HCEC 1CT (cell line): ENCODE data around the gene PGRMC1.
"Not testable (repeated sequence)": the region's sequence is repeated elsewhere in the genome, so short reads cannot be mapped to it uniquely, and the experiment has no call there.

ENCODE experiments used
- DNase-seq: peaks from one replicate; pipeline ENCODE4 v3.0.0-alpha.2; 2017

PGRMC1 gene

DNA sequence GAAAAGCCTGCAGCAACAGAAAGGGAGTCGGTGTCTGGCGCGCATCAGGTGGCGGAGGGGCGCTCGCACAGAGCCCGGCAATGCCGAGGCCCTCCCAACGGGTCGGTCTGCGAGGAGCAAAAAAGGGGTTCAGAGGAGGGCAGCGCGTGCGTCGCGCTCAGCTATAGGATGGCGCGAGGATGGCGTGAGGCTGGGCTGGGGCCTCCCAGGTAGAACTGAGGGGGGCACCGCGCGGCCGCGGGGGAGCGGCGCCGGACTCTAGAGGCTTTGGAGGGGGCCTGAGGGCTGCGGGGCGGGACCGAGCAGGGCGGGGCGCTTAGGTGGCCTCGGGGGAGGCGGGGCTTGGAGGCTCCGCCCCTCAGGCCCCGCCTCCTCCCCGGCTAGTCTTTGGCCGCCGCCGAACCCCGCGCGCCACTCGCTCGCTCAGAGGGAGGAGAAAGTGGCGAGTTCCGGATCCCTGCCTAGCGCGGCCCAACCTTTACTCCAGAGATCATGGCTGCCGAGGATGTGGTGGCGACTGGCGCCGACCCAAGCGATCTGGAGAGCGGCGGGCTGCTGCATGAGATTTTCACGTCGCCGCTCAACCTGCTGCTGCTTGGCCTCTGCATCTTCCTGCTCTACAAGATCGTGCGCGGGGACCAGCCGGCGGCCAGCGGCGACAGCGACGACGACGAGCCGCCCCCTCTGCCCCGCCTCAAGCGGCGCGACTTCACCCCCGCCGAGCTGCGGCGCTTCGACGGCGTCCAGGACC lies at the start of gene PGRMC1:
TSS of gene PGRMC1 (plus strand) at position 414 of the 751 bp plus-strand sequence. CDS start at position 493, 79 bp downstream.
- DNase-seq: peak; percentile 68

DNA sequence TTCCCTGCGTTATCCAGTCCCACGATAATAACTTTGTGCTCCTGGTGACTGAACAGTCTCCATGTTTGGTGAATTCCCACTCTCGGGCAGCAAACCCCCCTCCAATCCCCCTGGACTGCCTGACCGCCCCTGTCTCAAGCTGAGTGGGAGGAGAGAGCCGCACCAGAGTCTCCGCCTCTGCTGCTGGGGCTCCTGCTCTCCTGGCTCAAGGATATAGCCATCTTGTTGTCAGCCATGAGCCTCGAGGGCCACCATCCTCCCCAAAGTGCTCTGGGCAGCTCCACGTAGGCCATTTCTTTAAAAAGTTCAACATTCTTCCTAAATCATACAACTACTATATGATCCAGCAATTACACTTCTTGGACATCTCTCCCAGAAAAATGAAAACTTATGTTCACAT lies 49.3 kb upstream of the PGRMC1 start:
- DNase-seq: no peak

- no peak for DNase-seq
Measured at GRCh38 chrX:119187298-119187697, 48.8 kb upstream of the PGRMC1 start.

DNA sequence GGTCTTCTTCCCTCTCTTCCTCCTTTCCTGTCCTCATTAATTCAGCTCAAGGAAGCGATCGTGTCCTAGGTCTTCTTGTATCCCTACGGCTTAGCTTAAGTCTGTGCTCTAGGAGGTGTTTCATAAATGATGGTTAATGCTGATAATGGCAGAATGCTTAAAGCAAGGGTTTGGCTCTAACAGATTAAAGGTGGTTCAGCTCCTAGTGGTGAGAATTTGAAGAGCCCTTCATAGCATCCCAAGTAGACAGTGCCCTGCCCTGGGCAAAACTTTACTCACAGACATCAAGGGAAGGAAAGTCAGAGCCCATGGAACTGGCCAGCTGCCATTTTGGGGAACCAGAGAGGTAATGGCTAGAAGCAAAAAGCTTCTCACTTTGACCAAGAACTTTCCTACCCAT lies 47.0 kb upstream of the PGRMC1 start:
- no peak for DNase-seq

- DNase-seq: peak; percentile 1
Measured at GRCh38 chrX:119189595-119189994, 46.5 kb upstream of the PGRMC1 start.

DNA sequence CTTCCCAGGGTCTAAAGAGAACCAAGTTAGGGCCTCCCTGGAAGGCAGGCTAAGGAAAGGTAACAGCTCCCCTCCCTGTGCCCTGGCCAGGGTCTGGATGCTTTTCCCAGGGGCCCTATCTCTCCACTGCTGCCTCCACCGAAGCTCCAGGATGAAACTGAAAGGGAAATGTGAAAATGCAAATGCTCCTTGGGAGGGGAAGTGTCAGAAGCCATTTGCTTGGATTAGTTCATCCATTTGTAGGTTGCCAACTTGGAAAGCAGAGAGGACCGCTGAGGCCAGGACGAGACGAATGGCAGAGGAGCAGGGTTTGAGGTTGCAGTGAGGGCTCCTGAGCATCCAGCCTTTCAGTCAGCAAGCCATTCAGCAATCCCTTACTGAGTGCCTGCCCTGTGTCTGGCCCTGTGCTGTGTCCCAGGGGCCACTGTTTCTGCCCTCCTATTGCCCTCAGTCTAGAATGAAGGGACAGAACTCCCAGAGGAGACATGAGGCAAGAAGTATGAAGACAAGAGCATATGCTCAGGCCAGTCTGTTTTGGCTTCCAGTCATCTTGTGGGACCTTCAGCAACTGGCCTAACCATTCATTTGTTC lies 45.9 kb upstream of the PGRMC1 start:
- DNase-seq: no peak

DNA sequence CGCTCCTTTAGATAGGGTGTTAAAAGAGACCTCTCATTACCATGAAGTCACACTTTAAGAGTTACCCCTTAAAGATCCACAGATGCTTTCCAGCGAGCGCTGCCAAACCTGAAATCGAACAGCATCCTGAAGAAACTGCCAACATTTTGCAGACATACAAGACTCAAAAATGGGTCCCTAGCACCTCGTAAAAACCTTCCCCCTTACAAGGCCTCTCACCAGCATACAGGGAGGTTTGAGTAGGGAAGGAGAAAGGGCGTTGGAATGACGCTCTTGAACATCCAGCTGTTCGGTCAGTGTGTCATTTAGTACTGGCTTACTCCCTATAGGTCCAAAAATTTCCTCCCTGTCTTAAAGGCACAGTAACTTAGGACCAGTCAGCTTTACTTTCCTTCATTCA lies 45.3 kb upstream of the PGRMC1 start:
- peak; percentile 3 for DNase-seq

- DNase-seq: no peak
Measured at GRCh38 chrX:119194621-119195020, 41.5 kb upstream of the PGRMC1 start.

DNA sequence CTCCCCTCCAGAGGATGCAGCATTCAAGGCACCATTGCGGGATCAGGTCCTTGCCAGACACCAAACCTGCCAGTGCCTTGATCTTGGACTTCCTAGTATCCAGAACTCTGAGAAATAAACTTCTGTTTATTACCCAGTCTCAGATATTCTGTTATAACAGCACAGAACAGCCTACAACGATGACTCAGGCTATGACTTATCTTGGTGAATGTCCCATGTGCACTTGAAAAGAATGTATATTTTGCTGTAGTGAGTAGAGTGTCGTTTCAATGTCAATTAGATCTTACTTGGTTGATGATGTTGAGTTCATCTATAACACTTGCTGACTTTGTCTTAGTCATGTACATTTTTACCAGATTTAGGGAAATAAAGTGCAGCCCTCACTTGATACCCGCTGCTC lies 34.5 kb upstream of the PGRMC1 start:
- peak; percentile 1 for DNase-seq

DNA sequence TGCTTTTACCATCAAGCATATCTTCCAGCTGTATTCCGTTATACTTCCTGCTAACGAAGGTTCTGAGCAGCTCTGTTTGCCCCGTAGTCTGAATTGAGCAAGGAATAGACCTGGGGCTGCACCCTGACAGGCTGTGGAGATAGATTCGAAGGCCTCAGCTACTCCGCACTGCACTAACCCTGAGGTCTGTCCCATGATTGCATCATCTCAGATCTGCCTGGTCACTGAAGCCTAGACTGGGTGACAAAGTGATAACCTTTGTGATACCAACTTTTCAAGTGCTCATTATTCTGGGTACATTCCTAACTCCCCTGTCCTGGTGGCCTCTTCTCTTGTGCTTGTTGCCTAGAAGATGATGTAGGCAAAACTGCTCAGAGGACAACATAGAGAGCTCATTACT lies 29.9 kb upstream of the PGRMC1 start:
- DNase-seq: no peak

DNA sequence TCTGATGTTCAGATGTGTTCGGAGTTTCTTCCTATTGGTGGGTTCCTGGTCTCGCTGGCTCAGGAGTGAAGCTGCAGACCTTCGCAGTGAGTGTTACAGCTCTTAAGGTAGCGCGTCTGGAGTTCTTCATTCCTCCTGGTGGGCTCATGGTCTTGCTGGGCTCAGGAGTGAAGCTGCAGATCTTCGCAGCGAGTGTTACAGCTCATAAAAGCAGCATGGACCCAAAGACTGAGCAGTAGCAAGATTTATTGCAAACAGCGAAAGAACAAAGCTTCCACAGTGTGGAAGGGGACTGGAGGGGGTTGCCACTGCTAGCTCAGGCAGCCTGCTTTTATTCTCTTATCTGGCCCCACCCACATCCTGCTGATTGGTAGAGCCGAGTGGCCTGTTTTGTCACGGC lies 28.6 kb upstream of the PGRMC1 start:
- DNase-seq: not testable (repeated sequence)

- no peak for DNase-seq
Measured at GRCh38 chrX:119208401-119209057, 27.6 kb upstream of the PGRMC1 start.

GRCh38 chrX:119210931-119211648 lies 25.0 kb upstream of the PGRMC1 start:
- DNase-seq: not testable (repeated sequence)

DNA sequence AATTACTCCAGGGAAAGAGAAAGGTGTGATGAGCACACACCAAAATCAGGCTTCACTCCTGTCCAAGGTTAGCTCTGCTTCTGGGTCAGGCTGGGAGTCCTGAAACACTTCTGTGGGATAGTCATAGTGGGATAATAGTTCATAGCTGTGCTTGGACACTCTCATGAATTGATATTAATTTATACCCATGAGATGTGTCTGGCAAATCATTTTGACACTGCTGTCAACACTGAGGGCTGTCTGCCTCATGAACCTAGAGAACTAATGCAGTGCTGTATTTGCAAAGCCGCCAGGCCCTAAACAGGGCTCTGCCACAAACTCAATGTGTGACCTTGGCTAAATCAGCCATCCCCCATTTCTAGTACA lies 24.5 kb upstream of the PGRMC1 start:
- no peak for DNase-seq

DNA sequence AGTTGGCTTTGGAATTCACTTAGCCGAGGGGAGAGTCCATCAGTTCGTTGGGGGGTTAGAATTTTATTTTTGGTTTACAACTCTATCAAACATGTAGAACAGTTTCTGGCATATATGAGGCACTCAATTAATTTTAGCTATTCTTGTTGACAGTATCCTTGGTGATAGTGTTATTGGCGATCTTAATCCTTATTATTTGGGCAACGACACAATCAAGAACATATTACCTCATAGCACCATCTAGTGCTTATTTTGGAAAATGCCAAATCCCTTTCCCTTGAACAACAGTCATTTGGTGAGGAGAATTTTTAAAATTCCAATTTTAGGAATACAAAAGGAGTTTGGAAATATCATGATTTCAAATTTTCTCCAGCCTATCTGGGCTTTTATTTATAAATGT lies 17.9 kb upstream of the PGRMC1 start:
- no peak for DNase-seq

GRCh38 chrX:119222932-119223331 lies 13.2 kb upstream of the PGRMC1 start:
- DNase-seq: no peak

DNA sequence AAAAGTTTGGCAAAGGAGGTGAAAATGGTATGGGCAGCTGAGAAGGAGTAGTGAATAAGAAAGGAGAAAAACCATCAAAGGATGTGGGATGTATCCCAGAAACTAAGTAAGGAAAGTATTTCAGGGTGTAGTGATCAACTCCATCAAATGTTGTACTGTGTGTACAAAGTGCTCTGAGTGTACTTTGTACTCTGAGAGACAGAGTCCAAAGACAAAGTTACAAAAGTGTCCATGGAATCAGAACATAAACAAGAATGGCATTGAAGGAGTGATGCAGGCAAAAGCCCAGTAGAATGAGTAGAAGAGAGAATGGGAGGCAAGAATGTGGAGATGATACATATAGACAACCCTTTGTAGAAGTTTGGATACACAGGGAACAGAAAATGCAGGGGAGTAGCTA lies 12.3 kb upstream of the PGRMC1 start:
- no peak for DNase-seq

DNA sequence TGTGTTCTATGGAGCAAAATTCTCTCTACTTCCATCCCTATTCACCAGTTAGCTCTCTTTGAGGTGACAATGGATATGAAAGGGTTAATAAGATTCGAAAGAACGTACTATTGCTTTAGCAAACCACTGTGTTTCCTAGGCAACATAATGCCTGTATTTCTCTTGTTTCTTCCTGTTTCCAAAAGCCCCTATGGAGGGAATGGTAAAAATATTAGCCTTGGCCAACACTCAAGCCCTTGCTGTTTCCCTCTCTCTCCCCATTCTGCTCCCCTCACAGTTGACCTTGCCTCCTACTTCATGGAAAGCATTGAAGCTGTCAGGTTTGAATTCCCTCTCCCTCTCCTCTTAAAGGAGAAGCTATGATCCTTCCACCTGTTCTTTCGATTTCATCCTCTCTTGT lies 9.6 kb upstream of the PGRMC1 start:
- no peak for DNase-seq

- DNase-seq: peak; percentile 72
Measured at GRCh38 chrX:119228512-119229252, 7.4 kb upstream of the PGRMC1 start.

- no peak for DNase-seq
Measured at GRCh38 chrX:119229253-119229615, 6.9 kb upstream of the PGRMC1 start.

GRCh38 chrX:119230850-119231249 lies 5.2 kb upstream of the PGRMC1 start:
- DNase-seq: no peak

GRCh38 chrX:119231936-119232445 lies 4.1 kb upstream of the PGRMC1 start:
- no peak for DNase-seq

DNA sequence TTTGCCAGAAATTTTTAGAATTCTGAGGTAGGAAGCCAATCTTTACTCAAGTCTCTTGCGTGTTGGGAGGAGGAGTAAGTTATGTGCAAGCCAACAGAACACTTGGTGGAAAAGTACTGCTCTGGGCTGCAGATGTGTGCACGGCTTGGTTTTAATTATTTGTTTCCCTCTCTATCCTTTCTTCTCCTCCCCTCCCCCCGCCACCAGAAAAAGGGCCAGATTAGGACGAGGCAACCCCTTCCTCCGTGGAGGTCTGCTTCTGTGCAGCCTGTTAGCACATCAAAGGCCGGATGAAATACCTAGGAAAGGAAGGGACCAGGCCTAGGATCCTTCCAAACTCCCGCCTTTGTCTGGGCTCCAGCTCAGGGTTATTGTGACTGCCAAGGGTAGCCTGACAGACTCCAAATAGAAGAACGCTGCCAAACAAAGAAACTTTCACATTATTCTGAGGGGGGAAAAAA lies 1.0 kb upstream of the PGRMC1 start:
- DNase-seq: no peak
